ENCODE data around the gene FBXW11. TPM values are rescaled to one million over a fixed set of nuclear protein-coding genes. Genes with fewer than 3 reads are reported as not detected.

FBXW11 gene
- total RNA-seq, 1 experiment from 2014 or later, result 34.9 TPM

GRCh38 chr5:171914726-171915338, 91.6 kb downstream of the FBXW11 start:
- no peaks in the 10 kb centered on the region for H3K4me1 ChIP-seq (ENCODE audit: insufficient read depth, low read length, poor library complexity, severe bottlenecking)
- intact Hi-C loops (cut with micrococcal nuclease; ENCODE audit: unreplicated experiment), result loop anchor here (5.0 to 10.0 kb wide), 2 partner anchors 90 to 377 kb away; partner anchors contain the start of gene FBXW11
- ChIA-PET POLR2A (ENCODE audit: low non-redundant PET) (no interaction called here), CTCF (interaction anchor here (0.6 kb wide), 1 partner anchor 55 kb away, joined by 5 read pairs; no protein-coding TSS in a partner anchor)
- no peaks in the 10 kb centered on the region for H3K27me3 ChIP-seq (replicated peaks; ENCODE audit: insufficient read depth, low read depth, low read length, poor library complexity)
- BruUV-seq (replicated peaks), result no TSS peak
- H3K27ac ChIP-seq (ENCODE audit: low read depth, low read length, poor library complexity, severe bottlenecking), result no peak overlapping the region
- H3K36me3 ChIP-seq (ENCODE audit: insufficient read depth, low read length, poor library complexity, severe bottlenecking), result no peaks in the 10 kb centered on the region
- no peak overlapping the region for H3K4me3 ChIP-seq (ENCODE audit: low read depth, low read length, poor library complexity, severe bottlenecking)
- no peaks in the 10 kb centered on the region for H3K9me3 ChIP-seq (ENCODE audit: low read depth, low read length, poor library complexity, severe bottlenecking)
- no peak for TF ChIP-seq EZH2 (IDR thresholded peaks at IDR 0.05; ENCODE audit: borderline replicate concordance, low read depth, low read length, poor library complexity, severe bottlenecking)
- TF ChIP-seq, protein P1, sequence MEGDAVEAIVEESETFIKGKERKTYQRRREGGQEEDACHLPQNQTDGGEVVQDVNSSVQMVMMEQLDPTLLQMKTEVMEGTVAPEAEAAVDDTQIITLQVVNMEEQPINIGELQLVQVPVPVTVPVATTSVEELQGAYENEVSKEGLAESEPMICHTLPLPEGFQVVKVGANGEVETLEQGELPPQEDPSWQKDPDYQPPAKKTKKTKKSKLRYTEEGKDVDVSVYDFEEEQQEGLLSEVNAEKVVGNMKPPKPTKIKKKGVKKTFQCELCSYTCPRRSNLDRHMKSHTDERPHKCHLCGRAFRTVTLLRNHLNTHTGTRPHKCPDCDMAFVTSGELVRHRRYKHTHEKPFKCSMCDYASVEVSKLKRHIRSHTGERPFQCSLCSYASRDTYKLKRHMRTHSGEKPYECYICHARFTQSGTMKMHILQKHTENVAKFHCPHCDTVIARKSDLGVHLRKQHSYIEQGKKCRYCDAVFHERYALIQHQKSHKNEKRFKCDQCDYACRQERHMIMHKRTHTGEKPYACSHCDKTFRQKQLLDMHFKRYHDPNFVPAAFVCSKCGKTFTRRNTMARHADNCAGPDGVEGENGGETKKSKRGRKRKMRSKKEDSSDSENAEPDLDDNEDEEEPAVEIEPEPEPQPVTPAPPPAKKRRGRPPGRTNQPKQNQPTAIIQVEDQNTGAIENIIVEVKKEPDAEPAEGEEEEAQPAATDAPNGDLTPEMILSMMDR (conservative IDR thresholded peaks at IDR 0.05; ENCODE audit: low read depth, low read length), result no peak
- DNase-seq (ENCODE audit: low spot score), result peak; percentile 18

DNA sequence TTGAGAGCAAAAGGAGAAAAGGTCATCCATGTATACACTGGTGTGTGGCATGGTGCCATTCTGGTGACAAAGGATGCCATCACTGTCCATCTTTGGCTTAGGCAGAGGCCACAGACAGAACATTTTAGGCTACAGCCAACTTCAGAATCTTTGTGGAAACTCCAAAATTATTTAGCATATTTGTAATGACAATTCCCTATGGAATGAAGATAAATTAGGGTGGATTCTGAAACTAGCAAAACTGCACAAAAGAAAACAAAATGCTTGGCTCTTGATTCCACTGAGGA, 92.5 kb downstream of the FBXW11 start:
- no TSS peak for BruUV-seq (replicated peaks)
- no peaks in the 10 kb centered on the region for H3K27me3 ChIP-seq (replicated peaks; ENCODE audit: insufficient read depth, low read depth, low read length, poor library complexity)
- ChIA-PET CTCF (no interaction called here), POLR2A (ENCODE audit: low non-redundant PET) (no interaction called here)
- H3K4me3 ChIP-seq (ENCODE audit: low read depth, low read length, poor library complexity, severe bottlenecking), result no peak overlapping the region
- no peak overlapping the region for H3K27ac ChIP-seq (ENCODE audit: low read depth, low read length, poor library complexity, severe bottlenecking)
- peaks cover 3% of the 10 kb centered on the region for H3K36me3 ChIP-seq (ENCODE audit: insufficient read depth, low read length, poor library complexity, severe bottlenecking)
- H3K9me3 ChIP-seq (ENCODE audit: low read depth, low read length, poor library complexity, severe bottlenecking), result no peaks in the 10 kb centered on the region
- DNase-seq (ENCODE audit: low spot score), result no peak
- intact Hi-C loops (cut with micrococcal nuclease; ENCODE audit: unreplicated experiment), result loop anchor here (5.0 to 10.0 kb wide), 2 partner anchors 91 to 378 kb away; partner anchors contain the start of gene FBXW11
- H3K4me1 ChIP-seq (ENCODE audit: insufficient read depth, low read length, poor library complexity, severe bottlenecking), result no peaks in the 10 kb centered on the region
- TF ChIP-seq, protein P1 (conservative IDR thresholded peaks at IDR 0.05; ENCODE audit: low read depth, low read length), result no peak
- no peak for TF ChIP-seq EZH2 (IDR thresholded peaks at IDR 0.05; ENCODE audit: borderline replicate concordance, low read depth, low read length, poor library complexity, severe bottlenecking)

DNA sequence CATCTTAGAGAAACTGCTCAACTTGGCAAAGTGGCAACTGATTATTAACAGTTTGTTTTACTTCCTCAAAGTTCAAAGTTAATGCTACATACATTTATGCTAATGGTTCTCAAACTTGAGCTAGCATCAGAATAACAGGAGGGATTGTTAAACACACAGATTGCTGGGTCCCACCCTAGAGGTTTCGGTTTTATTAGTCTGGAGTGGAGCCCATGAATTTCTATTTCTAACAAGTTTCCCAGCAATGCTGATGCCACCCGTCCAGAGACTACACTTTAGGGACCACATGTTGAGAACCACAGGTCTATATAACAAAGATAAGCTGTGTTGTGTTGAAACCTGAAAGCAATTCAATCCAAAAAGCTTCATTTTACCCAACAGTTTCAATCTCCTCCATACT, 95.3 kb downstream of the FBXW11 start:
- Histone ChIP-seq H3K9me3 (ENCODE audit: low read depth, low read length, poor library complexity, severe bottlenecking) (no peaks in the 10 kb centered on the region), H3K4me1 (ENCODE audit: insufficient read depth, low read length, poor library complexity, severe bottlenecking) (peaks cover 2% of the 10 kb centered on the region), H3K36me3 (ENCODE audit: insufficient read depth, low read length, poor library complexity, severe bottlenecking) (peaks cover 3% of the 10 kb centered on the region), H3K27ac (ENCODE audit: low read depth, low read length, poor library complexity, severe bottlenecking) (no peak overlapping the region), H3K27me3 (replicated peaks; ENCODE audit: insufficient read depth, low read depth, low read length, poor library complexity) (no peaks in the 10 kb centered on the region), H3K4me3 (ENCODE audit: low read depth, low read length, poor library complexity, severe bottlenecking) (no peak overlapping the region)
- no peak for DNase-seq (ENCODE audit: low spot score)
- no TSS peak for BruUV-seq (replicated peaks)
- CTCF ChIA-PET, result interaction anchor here (1.7 kb wide), 1 partner anchor 134 kb away, joined by 9 read pairs; no protein-coding TSS in a partner anchor
- TF ChIP-seq, protein P1 (conservative IDR thresholded peaks at IDR 0.05; ENCODE audit: low read depth, low read length), result no peak
- no peak for TF ChIP-seq EZH2 (IDR thresholded peaks at IDR 0.05; ENCODE audit: borderline replicate concordance, low read depth, low read length, poor library complexity, severe bottlenecking)
- intact Hi-C loops (cut with micrococcal nuclease; ENCODE audit: unreplicated experiment), result loop anchor here (5.0 to 10.0 kb wide), 2 partner anchors 94 to 381 kb away; partner anchors contain the start of gene FBXW11
- POLR2A ChIA-PET (ENCODE audit: low non-redundant PET), result no interaction called here
